ENCODE measurements around the gene AGRN.
"Not testable (repeated sequence)": the region's sequence is repeated elsewhere in the genome, so short reads cannot be mapped to it uniquely, and the experiment has no call there.

Gene AGRN

GRCh38 chr1:1026599-1027413 is 6.9 kb downstream of the AGRN start:
- H3K4me3 ChIP-seq (ENCODE audit: low read depth, low read length), result no peak overlapping the region
- in situ Hi-C loops (cut with HindIII; ENCODE audit: low sequenced_read_pairs), result no loop called here
- no peak for DNase-seq (ENCODE audit: low read depth)

GRCh38 chr1:1027791-1028190 is 7.9 kb downstream of the AGRN start:
- no peak for TF ChIP-seq CTCF (IDR thresholded peaks at IDR 0.05; ENCODE audit: low read depth, low read length, missing control alignments)
- in situ Hi-C loops (cut with HindIII; ENCODE audit: low sequenced_read_pairs), result no loop called here

More at GRCh38 chr1:1026599-1027413, 6.9 kb downstream of the AGRN start:
- TF ChIP-seq CTCF (IDR thresholded peaks at IDR 0.05; ENCODE audit: low read depth, low read length, missing control alignments), result no peak

GRCh38 chr1:1030867-1031658 is 11.1 kb downstream of the AGRN start:
- in situ Hi-C loops (cut with HindIII; ENCODE audit: low sequenced_read_pairs); H3K4me3 ChIP-seq (ENCODE audit: low read depth, low read length): not testable (repeated sequence)

More at GRCh38 chr1:1027791-1028190, 7.9 kb downstream of the AGRN start:
- DNase-seq (ENCODE audit: low read depth), result no peak
- no peak overlapping the region for H3K4me3 ChIP-seq (ENCODE audit: low read depth, low read length)

DNA sequence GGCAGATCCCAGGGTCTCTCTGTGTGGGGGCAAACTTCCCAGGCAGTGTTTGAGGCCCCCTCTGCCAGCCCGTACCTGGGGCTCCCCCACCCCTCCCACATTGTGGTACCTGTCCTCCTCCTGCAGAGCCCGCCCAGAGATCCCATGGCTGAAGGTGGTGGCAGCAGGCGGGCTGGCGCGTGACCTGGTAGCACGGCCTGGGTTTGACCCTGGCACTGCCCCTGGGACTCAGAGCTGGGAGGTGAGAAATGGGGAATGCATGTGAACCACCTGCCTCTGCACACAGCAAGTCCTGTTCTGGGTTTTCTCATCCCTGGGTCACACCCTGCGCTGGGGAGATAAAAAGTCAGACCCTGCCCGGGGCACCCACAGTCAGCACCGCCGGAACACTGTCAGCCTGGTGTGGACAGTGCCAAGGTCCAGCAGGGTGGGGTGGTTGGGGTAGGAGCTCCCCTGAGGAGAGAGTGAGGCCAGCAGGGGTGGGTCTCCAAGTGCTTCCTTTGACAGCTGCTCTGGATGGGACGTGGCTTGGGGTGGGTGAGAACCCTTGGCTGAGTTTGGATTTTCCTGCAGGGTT is 11.8 kb downstream of the AGRN start:
- no peak overlapping the region for H3K4me3 ChIP-seq (ENCODE audit: low read depth, low read length)
- DNase-seq (ENCODE audit: low read depth), result no peak
- in situ Hi-C loops (cut with HindIII; ENCODE audit: low sequenced_read_pairs), result no loop called here
- no peak for TF ChIP-seq CTCF (IDR thresholded peaks at IDR 0.05; ENCODE audit: low read depth, low read length, missing control alignments)

More at GRCh38 chr1:1030867-1031658, 11.1 kb downstream of the AGRN start:
- not testable (repeated sequence) for DNase-seq (ENCODE audit: low read depth)

- TF ChIP-seq CTCF (IDR thresholded peaks at IDR 0.05; ENCODE audit: low read depth, low read length, missing control alignments), result no peak
- in situ Hi-C loops (cut with HindIII; ENCODE audit: low sequenced_read_pairs), result no loop called here
- peak overlapping the region; percentile 33 for H3K4me3 ChIP-seq (ENCODE audit: low read depth, low read length)
Measured at GRCh38 chr1:1032424-1032823, 12.5 kb downstream of the AGRN start.

DNA sequence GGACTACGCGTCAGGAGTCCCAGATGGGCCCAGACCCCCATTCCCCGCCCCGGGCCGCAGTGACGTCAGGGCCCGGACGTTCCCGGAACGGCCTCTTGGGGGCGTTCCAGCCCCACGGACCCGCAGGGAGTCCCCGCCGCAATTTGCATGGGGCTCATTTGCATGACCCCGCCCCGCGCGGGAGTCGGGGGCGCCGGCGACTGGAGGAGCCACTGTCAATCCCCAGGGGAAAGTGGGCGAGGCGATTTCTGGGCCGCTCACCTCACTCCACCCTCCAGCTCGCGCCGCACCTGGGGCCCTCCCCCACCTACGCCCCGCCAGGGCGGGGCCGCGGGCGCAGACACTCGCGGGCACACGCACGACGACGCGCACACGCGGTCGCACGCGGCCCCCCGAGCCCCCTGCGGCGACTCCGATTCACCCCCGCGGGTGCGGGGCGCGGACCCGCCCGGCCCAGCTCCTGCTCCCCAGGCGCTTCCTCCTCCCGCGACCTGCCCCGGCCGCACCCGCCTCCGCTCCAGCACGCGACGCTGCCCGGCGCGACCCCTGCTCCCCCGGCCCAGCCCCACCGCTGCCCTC is 13.2 kb downstream of the AGRN start:
- H3K4me3 ChIP-seq (ENCODE audit: low read depth, low read length), result peak overlapping the region; percentile 33
- DNase-seq (ENCODE audit: low read depth), result peak; percentile 29
- in situ Hi-C loops (cut with HindIII; ENCODE audit: low sequenced_read_pairs), result no loop called here
- TF ChIP-seq CTCF (IDR thresholded peaks at IDR 0.05; ENCODE audit: low read depth, low read length, missing control alignments), result peak; percentile 64

More at GRCh38 chr1:1032424-1032823, 12.5 kb downstream of the AGRN start:
- no peak for DNase-seq (ENCODE audit: low read depth)

All from astrocyte of the cerebellum (primary cell).